ENCODE measurements around the gene CHEK2.
"Not testable (repeated sequence)": the region's sequence is repeated elsewhere in the genome, so short reads cannot be mapped to it uniquely, and the experiment has no call there.

The CHEK2 gene

GRCh38 chr22:28741785-28742561 is at the start of gene CHEK2, which contains the start of gene HSCB:
Gene CHEK2, minus strand, starts transcription at chr22:28741820. Its CDS starts 7,099 bp downstream, at chr22:28734721.
Gene HSCB, plus strand, starts transcription at chr22:28742039. Its CDS starts 57 bp downstream, at chr22:28742096.
- peak; percentile 97 for DNase-seq

- DNase-seq = no peak
Measured at GRCh38 chr22:28791124-28791523, 49.5 kb upstream of the CHEK2 start.

- DNase-seq = no peak
Measured at GRCh38 chr22:28788601-28789000, 47.0 kb upstream of the CHEK2 start.

- no peak for DNase-seq
Measured at GRCh38 chr22:28783786-28784671, 42.4 kb upstream of the CHEK2 start.

- no peak for DNase-seq
Measured at GRCh38 chr22:28780296-28780695, 38.7 kb upstream of the CHEK2 start.

GRCh38 chr22:28779833-28780232 is 38.2 kb upstream of the CHEK2 start:
- DNase-seq = no peak

- no peak for DNase-seq
Measured at GRCh38 chr22:28774378-28774777, 32.8 kb upstream of the CHEK2 start.

GRCh38 chr22:28773461-28773867 is 31.8 kb upstream of the CHEK2 start:
- no peak for DNase-seq

- DNase-seq = peak; percentile 67
Measured at GRCh38 chr22:28772633-28773460, 31.2 kb upstream of the CHEK2 start, which contains the start of gene CCDC117. Gene CCDC117, plus strand, starts transcription at chr22:28772695. Its CDS starts 155 bp downstream, at chr22:28772850.

GRCh38 chr22:28771195-28771791 is 29.7 kb upstream of the CHEK2 start:
- peak; percentile 4 for DNase-seq

- DNase-seq = no peak
Measured at GRCh38 chr22:28769394-28770085, 27.9 kb upstream of the CHEK2 start.

GRCh38 chr22:28768701-28769393 is 27.2 kb upstream of the CHEK2 start:
- no peak for DNase-seq

- DNase-seq = no peak
Measured at GRCh38 chr22:28766628-28767027, 25.0 kb upstream of the CHEK2 start.

- DNase-seq = not testable (repeated sequence)
Measured at GRCh38 chr22:28762000-28762399, 20.4 kb upstream of the CHEK2 start.

GRCh38 chr22:28761449-28761755 is 19.8 kb upstream of the CHEK2 start:
- DNase-seq = no peak

GRCh38 chr22:28759861-28760560 is 18.4 kb upstream of the CHEK2 start:
- peak; percentile 5 for DNase-seq

GRCh38 chr22:28754512-28754911 is 12.9 kb upstream of the CHEK2 start:
- DNase-seq = not testable (repeated sequence)

GRCh38 chr22:28750471-28750881 is 8.9 kb upstream of the CHEK2 start:
- no peak for DNase-seq

- DNase-seq = no peak
Measured at GRCh38 chr22:28743852-28744251, 2.2 kb upstream of the CHEK2 start.

- no peak for DNase-seq
Measured at GRCh38 chr22:28742562-28742962, 942 bp upstream of the CHEK2 start.
